Ishikawa (cell line): ENCODE results near the gene ANXA7.

Source experiments
- CEBPB ChIP-seq: IDR thresholded peaks from 2 replicates; pipeline ENCODE4 v1.6.1; 2012
- EGR1 ChIP-seq: IDR thresholded peaks from 2 replicates; pipeline ENCODE4 v1.6.1; 2012
- EP300 ChIP-seq: IDR thresholded peaks from 2 replicates; pipeline ENCODE4 v1.6.1; 2012; ENCODE audit warnings: borderline replicate concordance
- MAX ChIP-seq: IDR thresholded peaks from 2 replicates; pipeline ENCODE4 v1.6.1; 2012
- RAD21 ChIP-seq: IDR thresholded peaks from 2 replicates; pipeline ENCODE4 v1.6.1; 2012; ENCODE audit warnings: low read depth
- REST ChIP-seq: IDR thresholded peaks from 2 replicates; pipeline ENCODE4 v1.6.1; 2012; ENCODE audit warnings: low read depth, mild to moderate bottlenecking
- TAF1 ChIP-seq: IDR thresholded peaks from 2 replicates; pipeline ENCODE4 v1.6.1; 2012; ENCODE audit warnings: low read depth, mild to moderate bottlenecking
- YY1 ChIP-seq: IDR thresholded peaks from 2 replicates; pipeline ENCODE4 v1.6.1; 2012; ENCODE audit warnings: low read depth

GRCh38 chr10:73424478-73424877, 10.6 kb upstream of the ANXA7 start:
- no peak for TF ChIP-seq MAX
- TF ChIP-seq TAF1 = no peak
- TF ChIP-seq CEBPB = no peak
- TF ChIP-seq EP300 = no peak
- TF ChIP-seq YY1 = no peak
- no peak for TF ChIP-seq EGR1
- no peak for TF ChIP-seq RAD21
- no peak for TF ChIP-seq REST
